ENCODE results near the gene KIRREL2. TPM values are rescaled to one million over a fixed set of nuclear protein-coding genes. Genes with fewer than 3 reads are reported as not detected.

The KIRREL2 gene
- total RNA-seq, 1 experiment from 2014 or later: 5.0 TPM

- POLR2A ChIA-PET: interaction anchor here (0.6 kb wide), 1 partner anchor 21 kb away, joined by 8 read pairs; no protein-coding TSS in a partner anchor
- in situ Hi-C loops (cut with HindIII; ENCODE audit: low pct_unique_long_range_greater_than_20kb, low sequenced_read_pairs) (loop anchor here (10.0 kb wide), 1 partner anchor 74 kb away; no protein-coding TSS in a partner anchor), intact Hi-C loops (cut with micrococcal nuclease; ENCODE audit: unreplicated experiment) (no loop called here)
- ATAC-seq (no peak), DNase-seq (ENCODE audit: low read depth, low spot score) (no peak)
- Histone ChIP-seq H3K36me3 (ENCODE audit: control insufficient read depth, insufficient read depth, low read length) (no peaks in the 10 kb centered on the region), H3K4me3 (ENCODE audit: low read depth in 2 of 2, low read length in 2 of 2) (no peak overlapping the region), H3K27ac (ENCODE audit: low read length) (no peak overlapping the region), H3K4me1 (ENCODE audit: control insufficient read depth, insufficient read depth, low read length) (no peaks in the 10 kb centered on the region), H3K9me3 (ENCODE audit: control insufficient read depth, insufficient read depth, low read depth, low read length) (no peaks in the 10 kb centered on the region), H3K27me3 (ENCODE audit: control insufficient read depth, insufficient read depth, low read length) (no peaks in the 10 kb centered on the region)
- CTCF ChIA-PET: interaction anchor here (0.6 kb wide), 1 partner anchor 74 kb away, joined by 4 read pairs; no protein-coding TSS in a partner anchor
- BruUV-seq (replicated peaks): no TSS peak
- TF ChIP-seq REST (IDR thresholded peaks at IDR 0.05; ENCODE audit: insufficient read depth in 1 of 2, low read depth in 2 of 2, low read length in 1 of 2) (no peak), SIN3A (IDR thresholded peaks at IDR 0.05; ENCODE audit: borderline replicate concordance, insufficient read depth, low read depth, low read length) (no peak), CTCF (IDR thresholded peaks at IDR 0.05) (no peak)
Observed at GRCh38 chr19:35908973-35909683, 52.4 kb downstream of the KIRREL2 start.

- no TSS peak for BruUV-seq (replicated peaks)
Observed at GRCh38 chr19:35909684-35910035, 52.9 kb downstream of the KIRREL2 start.

More at GRCh38 chr19:35909684-35910035, 52.9 kb downstream of the KIRREL2 start:
- Histone ChIP-seq H3K4me1 (ENCODE audit: control insufficient read depth, insufficient read depth, low read length) (no peaks in the 10 kb centered on the region), H3K9me3 (ENCODE audit: control insufficient read depth, insufficient read depth, low read depth, low read length) (no peaks in the 10 kb centered on the region), H3K27ac (ENCODE audit: low read length) (no peak overlapping the region), H3K36me3 (ENCODE audit: control insufficient read depth, insufficient read depth, low read length) (no peaks in the 10 kb centered on the region), H3K4me3 (ENCODE audit: low read depth in 2 of 2, low read length in 2 of 2) (no peak overlapping the region), H3K27me3 (ENCODE audit: control insufficient read depth, insufficient read depth, low read length) (no peaks in the 10 kb centered on the region)
- no peak for TF ChIP-seq CTCF (IDR thresholded peaks at IDR 0.05)
- TF ChIP-seq POLR2AphosphoS5 (IDR thresholded peaks at IDR 0.05; ENCODE audit: low read depth, low read length): no peak
- no peak for TF ChIP-seq REST (IDR thresholded peaks at IDR 0.05; ENCODE audit: insufficient read depth in 1 of 2, low read depth in 2 of 2, low read length in 1 of 2)
- no peak for TF ChIP-seq SIN3A (IDR thresholded peaks at IDR 0.05; ENCODE audit: borderline replicate concordance, insufficient read depth, low read depth, low read length)
- TF ChIP-seq TCF7L2 (IDR thresholded peaks at IDR 0.05; ENCODE audit: low read depth, low read length): no peak
- ATAC-seq: no peak
- DNase-seq (ENCODE audit: low read depth, low spot score): no peak
- POLR2A ChIA-PET: no interaction called here
- CTCF ChIA-PET: no interaction called here
- intact Hi-C loops (cut with micrococcal nuclease; ENCODE audit: unreplicated experiment) (no loop called here), in situ Hi-C loops (cut with HindIII; ENCODE audit: low pct_unique_long_range_greater_than_20kb, low sequenced_read_pairs) (loop anchor here (10.0 kb wide), 2 partner anchors 55 to 75 kb away; partner anchors contain the start of genes KIRREL2 and NPHS1)
